ENCODE measurements around the gene RBM3.

Gene RBM3

GRCh38 chrX:48626401-48627298 lies 52.4 kb downstream of the RBM3 start:
- DNase-seq (ENCODE audit: low read depth): no peak

Data from HS-27A (cell line).